ENCODE results near the gene DLGAP3. TPM values are rescaled to one million over a fixed set of nuclear protein-coding genes. Genes with fewer than 3 reads are reported as not detected.

The DLGAP3 gene
- total RNA-seq, 1 donor from 2014 or later, result 0.26 TPM

- DNase-seq (ENCODE audit: low spot score), result no peak
Measured at GRCh38 chr1:34929853-34930701, 627 bp upstream of the DLGAP3 start.

GRCh38 chr1:34928699-34929496, 552 bp downstream of the DLGAP3 start:
- DNase-seq (ENCODE audit: low spot score), result no peak

GRCh38 chr1:34928066-34928696, 1.3 kb downstream of the DLGAP3 start:
- DNase-seq (ENCODE audit: low spot score), result no peak

GRCh38 chr1:34927316-34927715, 2.1 kb downstream of the DLGAP3 start:
- DNase-seq (ENCODE audit: low spot score), result no peak

GRCh38 chr1:34926894-34927293, 2.6 kb downstream of the DLGAP3 start:
- DNase-seq (ENCODE audit: low spot score), result no peak

GRCh38 chr1:34926156-34926555, 3.3 kb downstream of the DLGAP3 start:
- no peak for DNase-seq (ENCODE audit: low spot score)

- no peak for DNase-seq (ENCODE audit: low spot score)
Measured at GRCh38 chr1:34925730-34926129, 3.7 kb downstream of the DLGAP3 start.

DNA sequence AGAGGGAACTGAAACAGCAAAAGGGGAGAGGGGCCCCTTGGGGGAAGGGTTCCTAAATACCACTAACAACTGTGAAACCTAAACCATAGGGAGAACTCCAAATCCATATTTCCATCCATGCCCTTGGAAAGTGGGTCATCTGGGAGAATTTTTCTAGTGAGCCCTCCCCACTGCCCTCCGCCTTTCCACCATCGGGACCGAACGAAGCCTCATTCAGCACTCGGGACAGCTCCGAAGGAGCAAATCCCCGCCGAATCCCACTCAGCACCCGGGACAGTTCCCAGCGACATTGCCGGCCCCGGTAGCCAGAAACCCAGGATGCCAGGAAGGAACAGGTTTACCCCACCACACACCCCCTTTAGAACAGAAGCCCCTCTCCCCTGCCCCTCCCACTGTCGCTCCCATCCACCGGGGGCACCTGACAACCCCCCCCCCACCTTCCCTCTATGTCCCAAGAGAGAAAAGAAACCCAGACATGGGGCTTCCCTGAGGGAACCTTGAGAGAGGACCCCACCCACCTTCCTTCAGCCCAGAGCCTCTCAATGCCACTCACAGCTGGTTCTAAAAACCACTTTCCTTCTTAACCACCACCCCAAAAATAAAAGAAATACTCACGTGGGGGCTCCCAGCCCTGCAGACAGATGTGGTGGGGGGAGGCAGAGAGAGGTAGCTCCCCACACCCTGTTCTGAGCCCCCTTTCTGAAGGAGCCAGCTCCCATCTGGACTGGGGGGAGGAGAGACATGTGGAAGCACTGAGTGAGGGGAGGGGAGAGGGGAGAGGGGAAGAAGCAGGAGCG, 4.5 kb downstream of the DLGAP3 start:
- peak; percentile 65 for DNase-seq (ENCODE audit: low spot score)

- no peak for DNase-seq (ENCODE audit: low spot score)
Measured at GRCh38 chr1:34923490-34923889, 6.0 kb downstream of the DLGAP3 start.

GRCh38 chr1:34918977-34919561, 10.4 kb downstream of the DLGAP3 start:
- DNase-seq (ENCODE audit: low spot score), result no peak

- DNase-seq (ENCODE audit: low spot score), result no peak
Measured at GRCh38 chr1:34918386-34918976, 11.0 kb downstream of the DLGAP3 start.

DNA sequence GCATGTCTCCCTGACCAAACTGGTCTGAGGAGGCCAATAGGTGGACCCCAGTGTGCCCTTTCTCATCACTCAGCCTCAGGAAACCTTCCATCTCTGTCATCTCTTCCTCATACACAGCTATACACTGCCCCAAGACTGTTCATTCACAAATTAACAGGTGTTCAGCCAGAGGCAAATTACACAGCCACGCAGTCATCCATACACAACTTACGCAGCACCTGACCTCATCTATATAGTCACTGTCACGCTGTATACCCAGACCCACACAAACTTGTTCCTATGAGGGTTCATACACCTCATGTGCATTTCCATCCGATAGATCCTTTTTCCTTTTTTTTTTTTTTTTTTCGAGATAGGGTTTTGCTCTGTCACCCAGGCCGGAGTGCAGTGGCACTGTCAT, 12.4 kb downstream of the DLGAP3 start:
- DNase-seq (ENCODE audit: low spot score), result no peak

GRCh38 chr1:34916104-34916503, 13.3 kb downstream of the DLGAP3 start:
- DNase-seq (ENCODE audit: low spot score), result no peak

DNA sequence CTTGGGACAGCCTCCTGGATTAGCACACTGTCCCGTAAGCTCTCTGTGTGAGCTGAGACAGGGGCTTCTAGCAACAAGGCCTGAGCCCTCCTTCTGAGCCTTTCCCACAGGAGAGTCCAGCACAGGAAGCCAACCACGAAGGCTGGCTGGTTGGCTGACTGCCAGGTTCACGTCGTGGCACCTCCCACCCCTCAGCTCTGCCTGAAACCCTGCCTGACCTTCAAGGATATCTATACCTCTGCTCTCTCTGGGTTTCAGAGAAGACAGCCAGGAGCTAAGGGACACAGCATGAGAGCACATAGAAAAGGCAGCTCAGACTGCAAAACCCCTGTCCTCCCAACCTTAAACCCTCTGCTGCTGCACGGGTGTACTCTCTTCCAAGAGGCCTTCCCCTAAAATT, 13.9 kb downstream of the DLGAP3 start:
- no peak for DNase-seq (ENCODE audit: low spot score)

DNA sequence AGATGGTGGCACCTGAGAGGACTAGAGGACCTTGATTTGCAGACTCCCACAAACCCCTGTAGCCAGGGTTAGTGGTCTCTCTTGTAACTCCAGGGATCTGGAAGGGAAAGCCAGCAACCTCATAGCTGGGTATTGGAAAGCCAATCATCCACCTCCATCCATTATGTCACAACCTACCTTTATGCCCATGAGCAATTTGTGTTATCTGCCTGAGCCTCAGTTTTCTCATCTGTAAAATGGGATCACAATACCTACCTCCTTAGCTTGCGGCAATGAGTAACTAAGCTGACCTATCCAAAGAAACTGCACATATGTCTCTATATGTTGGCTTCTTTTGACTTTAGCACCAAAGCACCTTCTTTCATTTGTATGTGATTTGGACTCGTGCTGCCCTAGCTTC, 14.5 kb downstream of the DLGAP3 start:
- no peak for DNase-seq (ENCODE audit: low spot score)

DNA sequence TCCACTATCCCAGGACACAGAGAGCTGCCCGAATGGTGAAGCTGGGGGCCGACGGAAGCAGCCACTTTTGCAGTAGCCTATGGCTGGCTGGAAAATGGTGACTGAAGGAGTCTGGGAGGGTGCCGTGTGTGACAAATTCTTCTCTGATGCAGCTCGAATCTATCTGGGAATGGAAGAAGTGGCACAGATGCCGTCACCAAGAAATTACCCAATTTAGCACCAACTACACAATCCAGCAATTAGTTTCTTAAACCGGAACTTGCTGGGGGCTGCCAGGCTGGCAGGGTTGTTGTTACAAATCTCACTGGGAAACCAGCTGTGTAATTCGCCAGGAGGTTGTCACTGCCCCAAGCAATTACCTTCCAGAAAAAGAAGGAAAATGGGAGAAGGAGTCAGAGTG, 18.0 kb downstream of the DLGAP3 start:
- no peak for DNase-seq (ENCODE audit: low spot score)

DNA sequence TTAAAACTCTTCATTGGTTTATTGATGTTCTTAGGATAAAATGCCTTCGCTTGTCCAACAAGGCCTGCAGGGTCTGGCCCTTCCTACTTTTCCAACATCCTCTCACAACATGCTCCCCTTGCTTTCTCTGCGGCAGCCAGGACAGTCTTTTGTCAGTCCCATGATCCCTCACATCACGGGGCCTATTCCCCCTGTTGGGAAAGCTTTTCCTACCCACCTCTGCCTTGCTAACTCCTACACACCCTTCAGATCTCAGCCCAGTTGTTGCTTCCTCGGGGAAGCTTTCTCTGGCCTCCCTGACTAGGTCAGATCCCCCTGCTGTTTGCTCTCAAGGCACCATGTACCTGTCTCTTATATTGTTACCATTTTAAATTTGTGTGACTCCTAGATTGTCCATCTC, 19.0 kb downstream of the DLGAP3 start:
- no peak for DNase-seq (ENCODE audit: low spot score)

DNA sequence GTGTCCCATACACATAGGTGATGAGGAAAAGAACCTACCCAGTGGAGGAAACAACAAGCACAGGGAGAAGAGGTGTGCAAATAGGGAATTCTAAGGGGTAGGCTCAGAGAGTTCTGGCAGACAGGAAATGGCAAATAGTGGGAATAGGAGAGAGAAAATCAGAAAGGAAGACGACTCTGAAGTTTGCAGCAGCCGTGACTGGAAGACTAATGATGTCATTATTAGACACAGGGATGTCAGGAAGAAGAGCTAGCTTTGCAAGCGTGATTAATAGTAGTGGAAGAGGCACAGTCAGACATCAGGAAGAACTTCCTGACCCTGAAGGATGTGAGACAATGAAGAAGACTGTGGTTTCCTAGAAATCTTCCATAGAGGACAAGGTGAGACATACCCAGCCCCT, 21.1 kb downstream of the DLGAP3 start:
- DNase-seq (ENCODE audit: low spot score), result no peak

DNA sequence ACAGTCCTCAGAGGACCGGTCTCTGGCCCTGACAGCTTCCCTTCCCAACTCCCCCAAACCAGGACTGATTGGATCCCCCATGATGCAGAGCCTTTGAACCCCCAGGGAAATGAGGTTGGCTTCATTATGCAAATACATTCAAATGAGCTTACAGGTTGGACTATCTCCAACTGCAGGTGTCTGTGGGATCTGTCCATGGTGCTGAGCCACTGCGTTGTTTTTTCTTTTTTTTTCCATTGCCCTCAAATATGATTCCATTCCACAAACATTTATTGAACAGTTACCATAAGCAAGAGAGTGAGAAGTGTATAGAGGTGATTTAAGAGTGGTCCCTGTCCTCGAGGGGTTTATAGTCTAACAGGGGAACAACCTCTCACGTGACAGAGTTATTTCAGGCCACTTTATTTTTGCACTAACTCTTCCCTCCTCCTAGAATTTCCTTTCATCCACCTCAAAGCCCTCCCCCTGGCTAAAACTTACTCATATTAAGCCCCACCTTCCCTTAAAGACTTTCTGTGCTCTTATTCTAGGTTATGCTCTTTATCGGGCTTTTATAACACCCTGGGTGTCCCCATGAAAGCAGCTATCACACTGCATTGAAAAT, 21.9 kb downstream of the DLGAP3 start:
- no peak for DNase-seq (ENCODE audit: low spot score)

- no peak for DNase-seq (ENCODE audit: low spot score)
Measured at GRCh38 chr1:34906756-34907155, 22.7 kb downstream of the DLGAP3 start.

DNA sequence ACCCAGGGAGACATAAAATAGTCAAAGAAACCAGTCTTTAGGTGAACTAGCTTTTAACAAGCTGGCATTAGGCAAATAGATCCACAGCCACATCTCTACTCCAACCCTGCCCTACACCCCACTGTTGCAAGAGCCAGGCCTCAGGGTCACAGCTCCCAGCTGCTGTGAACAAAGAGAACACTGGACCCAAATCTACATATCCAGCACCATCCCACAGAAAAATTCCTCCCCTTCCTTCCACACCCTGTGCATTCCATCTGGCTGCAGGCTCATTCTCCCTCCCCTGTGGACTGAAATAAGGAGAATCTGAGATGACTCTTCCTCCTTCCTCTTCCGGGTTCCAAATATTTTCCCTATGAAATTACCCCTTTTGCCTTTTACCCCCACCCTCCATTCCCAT, 23.2 kb downstream of the DLGAP3 start:
- no peak for DNase-seq (ENCODE audit: low spot score)
